Activated naive CD8-positive, alpha-beta T cell treated with anti-CD3 and anti-CD28 coated beads, Interleukin-2, amount 50 U/mL, for 24 hours (primary cell): Measurements from ENCODE around the gene RBFOX1.

Experiments used
- ATAC-seq: fragments of 150-1000 bp; cut with Tn5 transposase; one replicate; pipeline ENCODE4 v1.10.0; 2021
- DNase-seq: peaks from one replicate; pipeline ENCODE4 v3.0.0; 2021
- H3K27ac Mint-ChIP-seq: one replicate; pipeline ENCODE4 v1.8.0; 2021; ENCODE audit warnings: mild to moderate bottlenecking, mixed read lengths
- H3K27me3 Mint-ChIP-seq: one replicate; pipeline ENCODE4 v1.8.0; 2021; ENCODE audit warnings: mixed read lengths
- H3K36me3 Mint-ChIP-seq: one replicate; pipeline ENCODE4 v1.8.0; 2021; ENCODE audit warnings: low read depth, mixed read lengths
- H3K4me1 Mint-ChIP-seq: one replicate; pipeline ENCODE4 v1.8.0; 2021; ENCODE audit warnings: mixed read lengths
- H3K4me3 Mint-ChIP-seq: one replicate; pipeline ENCODE4 v1.8.0; 2021; ENCODE audit warnings: mild to moderate bottlenecking, moderate library complexity, mixed read lengths
- H3K9me3 Mint-ChIP-seq: one replicate; pipeline ENCODE4 v1.8.0; 2021; ENCODE audit warnings: mixed read lengths

Gene RBFOX1

GRCh38 chr16:7511549-7512260 lies 179.1 kb downstream of the RBFOX1 start:
- H3K4me3 Mint-ChIP-seq: no peak overlapping the region
- no peak for ATAC-seq
- no peak overlapping the region for H3K27ac Mint-ChIP-seq
- no peaks in the 10 kb centered on the region for H3K4me1 Mint-ChIP-seq
- DNase-seq: no peak
- H3K36me3 Mint-ChIP-seq: no peaks in the 10 kb centered on the region
- peaks cover 10% of the 10 kb centered on the region for H3K9me3 Mint-ChIP-seq
- no peaks in the 10 kb centered on the region for H3K27me3 Mint-ChIP-seq

DNA sequence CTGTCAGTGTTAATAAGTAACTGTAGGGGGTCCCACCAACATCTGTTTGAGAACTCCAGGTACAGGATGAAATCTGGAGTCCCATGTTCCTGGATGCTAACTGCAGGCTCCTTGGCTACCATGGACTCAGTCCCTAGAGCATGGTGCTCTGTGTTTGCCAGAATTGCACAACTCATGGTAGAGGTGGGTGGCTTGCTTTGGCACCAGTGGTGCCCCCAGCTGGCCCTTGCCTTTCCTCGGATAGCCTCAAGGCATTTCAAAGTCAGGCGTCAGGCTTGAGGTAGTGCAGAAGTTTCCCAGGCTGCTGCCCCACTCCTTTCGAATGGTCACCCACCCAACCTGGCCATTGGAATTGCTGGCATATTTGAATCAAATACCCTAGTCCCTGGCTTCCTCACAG lies 179.9 kb downstream of the RBFOX1 start:
- no peak overlapping the region for H3K4me3 Mint-ChIP-seq
- ATAC-seq: no peak

GRCh38 chr16:7513429-7513828 lies 180.8 kb downstream of the RBFOX1 start:
- H3K27ac Mint-ChIP-seq: no peak overlapping the region
- peaks cover 18% of the 10 kb centered on the region for H3K9me3 Mint-ChIP-seq
- no peak overlapping the region for H3K4me3 Mint-ChIP-seq
- DNase-seq (peak; percentile 13), ATAC-seq (no peak)
- H3K4me1 Mint-ChIP-seq: no peaks in the 10 kb centered on the region
- H3K27me3 Mint-ChIP-seq: no peaks in the 10 kb centered on the region
- H3K36me3 Mint-ChIP-seq: no peaks in the 10 kb centered on the region

More for the DNA sequence above, 179.9 kb downstream of the RBFOX1 start:
- no peak overlapping the region for H3K27ac Mint-ChIP-seq
- no peak for DNase-seq
- no peaks in the 10 kb centered on the region for H3K27me3 Mint-ChIP-seq
- H3K9me3 Mint-ChIP-seq: peaks cover 14% of the 10 kb centered on the region
- H3K36me3 Mint-ChIP-seq: no peaks in the 10 kb centered on the region
- H3K4me1 Mint-ChIP-seq: no peaks in the 10 kb centered on the region

DNA sequence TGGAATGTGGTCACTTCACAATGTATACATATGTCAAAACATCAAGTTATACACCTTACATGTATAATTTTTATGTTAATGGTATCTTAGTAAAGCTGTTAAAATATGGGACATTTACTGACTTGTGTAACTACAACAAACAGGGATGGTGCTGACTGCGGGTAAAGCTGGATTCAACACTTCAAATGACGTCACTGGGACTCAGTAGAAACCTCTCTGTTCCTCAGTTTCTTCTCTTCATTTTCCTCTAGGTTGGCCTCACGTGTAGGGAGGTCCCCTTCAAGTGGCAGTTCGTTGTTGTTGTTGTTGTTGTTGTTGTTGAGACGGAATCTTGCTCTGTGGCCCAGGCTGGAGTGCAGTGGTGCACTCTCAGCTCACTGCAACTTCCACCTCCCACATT lies 182.9 kb downstream of the RBFOX1 start:
- Mint-ChIP-seq H3K27ac (no peak overlapping the region), H3K9me3 (peaks cover 12% of the 10 kb centered on the region), H3K4me3 (no peak overlapping the region), H3K4me1 (no peaks in the 10 kb centered on the region), H3K36me3 (no peaks in the 10 kb centered on the region), H3K27me3 (no peaks in the 10 kb centered on the region)
- ATAC-seq (no peak), DNase-seq (no peak)

DNA sequence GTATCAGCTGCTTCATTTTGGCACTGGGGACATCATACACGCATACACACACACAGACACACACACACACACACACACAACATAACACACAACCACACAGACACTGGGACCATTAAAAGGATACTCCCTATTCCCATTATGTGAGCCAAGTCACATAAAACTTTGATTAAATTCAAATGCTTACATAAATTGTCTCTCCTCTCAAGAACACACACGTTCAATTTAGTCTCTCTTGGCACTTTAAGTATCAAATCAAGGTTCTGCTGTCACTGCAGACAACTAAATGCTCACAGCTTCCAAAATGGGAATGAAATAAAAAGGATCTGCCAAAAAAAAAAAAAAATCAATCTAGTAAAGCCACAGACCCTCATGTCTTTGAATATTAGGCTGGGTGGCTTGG lies 184.9 kb downstream of the RBFOX1 start:
- ATAC-seq: no peak
- no peak for DNase-seq
- no peak overlapping the region for H3K4me3 Mint-ChIP-seq
- no peak overlapping the region for H3K27ac Mint-ChIP-seq
- H3K27me3 Mint-ChIP-seq: no peaks in the 10 kb centered on the region
- H3K4me1 Mint-ChIP-seq: no peaks in the 10 kb centered on the region
- peaks cover 19% of the 10 kb centered on the region for H3K9me3 Mint-ChIP-seq
- no peaks in the 10 kb centered on the region for H3K36me3 Mint-ChIP-seq

DNA sequence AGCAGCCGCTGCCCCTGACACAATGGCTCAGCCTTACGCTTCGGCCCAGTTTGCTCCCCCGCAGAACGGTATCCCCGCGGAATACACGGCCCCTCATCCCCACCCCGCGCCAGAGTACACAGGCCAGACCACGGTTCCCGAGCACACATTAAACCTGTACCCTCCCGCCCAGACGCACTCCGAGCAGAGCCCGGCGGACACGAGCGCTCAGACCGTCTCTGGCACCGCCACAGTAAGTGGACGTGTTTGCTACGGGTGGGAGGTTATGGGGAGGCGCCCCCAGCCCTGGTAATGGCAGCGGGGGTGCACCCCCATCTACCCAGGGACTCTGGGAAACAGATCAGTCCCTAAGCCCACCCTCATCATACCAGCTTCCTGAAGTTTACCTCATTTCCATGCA lies 185.5 kb downstream of the RBFOX1 start:
- Mint-ChIP-seq H3K4me3 (no peak overlapping the region), H3K27me3 (no peaks in the 10 kb centered on the region), H3K4me1 (no peaks in the 10 kb centered on the region), H3K9me3 (peaks cover 19% of the 10 kb centered on the region), H3K27ac (no peak overlapping the region), H3K36me3 (no peaks in the 10 kb centered on the region)
- DNase-seq (no peak), ATAC-seq (no peak)

- ATAC-seq (no peak), DNase-seq (no peak)
- H3K36me3 Mint-ChIP-seq: no peaks in the 10 kb centered on the region
- H3K9me3 Mint-ChIP-seq: peaks cover 24% of the 10 kb centered on the region
- no peaks in the 10 kb centered on the region for H3K4me1 Mint-ChIP-seq
- no peak overlapping the region for H3K4me3 Mint-ChIP-seq
- no peaks in the 10 kb centered on the region for H3K27me3 Mint-ChIP-seq
- no peak overlapping the region for H3K27ac Mint-ChIP-seq
These were observed 189.2 kb downstream of the RBFOX1 start for GRCh38 chr16:7521834-7522233.

GRCh38 chr16:7524419-7524818 lies 191.8 kb downstream of the RBFOX1 start:
- H3K36me3 Mint-ChIP-seq: no peaks in the 10 kb centered on the region
- DNase-seq (no peak), ATAC-seq (no peak)
- peaks cover 19% of the 10 kb centered on the region for H3K9me3 Mint-ChIP-seq
- H3K27me3 Mint-ChIP-seq: no peaks in the 10 kb centered on the region
- no peaks in the 10 kb centered on the region for H3K4me1 Mint-ChIP-seq
- no peak overlapping the region for H3K4me3 Mint-ChIP-seq
- no peak overlapping the region for H3K27ac Mint-ChIP-seq

DNA sequence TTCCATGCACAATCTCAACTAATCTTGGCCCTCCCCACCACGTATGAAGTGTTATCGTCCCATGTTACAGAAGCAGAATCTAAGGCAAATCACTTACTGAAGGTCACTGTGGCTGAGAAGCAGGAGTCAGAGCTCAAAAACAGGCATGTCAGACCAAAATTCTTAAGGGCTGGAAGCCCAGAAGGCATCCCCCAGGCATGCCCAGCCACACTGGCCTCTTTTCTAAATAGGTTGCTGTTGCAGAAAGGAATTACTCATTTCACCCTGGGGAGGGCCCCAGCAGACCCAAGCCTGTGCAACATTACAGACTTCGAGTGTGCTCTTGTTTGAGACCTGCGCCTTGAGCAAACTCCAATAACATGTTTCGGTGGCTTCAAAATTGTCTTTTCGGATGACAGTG lies 194.1 kb downstream of the RBFOX1 start:
- H3K27ac Mint-ChIP-seq: no peak overlapping the region
- peaks cover 12% of the 10 kb centered on the region for H3K9me3 Mint-ChIP-seq
- no peaks in the 10 kb centered on the region for H3K36me3 Mint-ChIP-seq
- H3K4me3 Mint-ChIP-seq: no peak overlapping the region
- H3K4me1 Mint-ChIP-seq: no peaks in the 10 kb centered on the region
- ATAC-seq (no peak), DNase-seq (no peak)
- H3K27me3 Mint-ChIP-seq: no peaks in the 10 kb centered on the region

DNA sequence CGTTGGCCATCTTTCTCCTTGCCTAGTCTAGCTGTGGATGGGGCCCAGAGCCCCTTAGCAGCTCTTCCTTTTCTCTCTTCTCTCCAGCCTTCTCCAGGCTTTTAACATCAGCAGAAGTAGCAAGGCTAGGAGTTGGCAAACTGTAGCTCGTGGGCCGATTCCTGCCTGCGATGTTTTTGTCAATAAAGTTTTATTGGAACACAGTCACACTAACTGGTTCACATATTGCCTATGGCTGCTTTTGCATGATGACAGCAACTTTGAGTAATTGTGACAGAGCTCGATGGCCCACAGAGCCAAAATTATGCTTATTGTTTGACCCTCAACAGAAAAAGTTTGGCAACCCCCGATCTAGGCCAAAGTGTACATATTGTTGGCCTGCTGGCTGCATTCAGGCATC lies 199.9 kb downstream of the RBFOX1 start:
- no peaks in the 10 kb centered on the region for H3K36me3 Mint-ChIP-seq
- H3K27me3 Mint-ChIP-seq: no peaks in the 10 kb centered on the region
- ATAC-seq: no peak
- H3K4me1 Mint-ChIP-seq: no peaks in the 10 kb centered on the region
- no peak overlapping the region for H3K27ac Mint-ChIP-seq
- peaks cover 11% of the 10 kb centered on the region for H3K9me3 Mint-ChIP-seq
- DNase-seq: no peak
- no peak overlapping the region for H3K4me3 Mint-ChIP-seq

GRCh38 chr16:7534749-7535148 lies 202.1 kb downstream of the RBFOX1 start:
- no peaks in the 10 kb centered on the region for H3K36me3 Mint-ChIP-seq
- H3K9me3 Mint-ChIP-seq: peaks cover 15% of the 10 kb centered on the region
- no peaks in the 10 kb centered on the region for H3K4me1 Mint-ChIP-seq
- no peak overlapping the region for H3K4me3 Mint-ChIP-seq
- no peak for ATAC-seq
- DNase-seq: no peak
- H3K27ac Mint-ChIP-seq: no peak overlapping the region
- no peaks in the 10 kb centered on the region for H3K27me3 Mint-ChIP-seq

GRCh38 chr16:7541026-7541425 lies 208.4 kb downstream of the RBFOX1 start:
- Mint-ChIP-seq H3K4me3 (no peak overlapping the region), H3K9me3 (peaks cover 27% of the 10 kb centered on the region), H3K36me3 (no peaks in the 10 kb centered on the region), H3K4me1 (no peaks in the 10 kb centered on the region), H3K27me3 (no peaks in the 10 kb centered on the region), H3K27ac (no peak overlapping the region)
- ATAC-seq: no peak
- DNase-seq: no peak

DNA sequence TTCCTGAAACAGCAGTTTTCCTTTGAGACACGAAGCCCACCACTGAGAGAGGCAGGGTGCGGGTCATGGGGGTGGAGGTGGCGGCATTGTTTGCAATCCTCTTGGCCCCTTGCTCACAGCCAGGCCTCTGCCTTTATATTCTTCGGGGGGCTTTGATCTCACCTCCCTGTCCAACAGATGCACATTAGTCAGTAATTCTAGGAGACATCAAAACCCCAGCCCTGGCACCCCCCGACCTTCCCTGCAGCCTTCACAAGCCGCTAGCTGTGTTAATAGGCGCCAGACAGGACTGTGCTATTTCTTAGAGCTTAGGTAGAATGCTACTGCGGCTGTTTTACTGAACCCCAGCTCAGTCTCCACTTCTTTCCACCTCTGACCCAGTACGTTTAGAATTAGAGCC lies 212.6 kb downstream of the RBFOX1 start:
- ATAC-seq: no peak

DNA sequence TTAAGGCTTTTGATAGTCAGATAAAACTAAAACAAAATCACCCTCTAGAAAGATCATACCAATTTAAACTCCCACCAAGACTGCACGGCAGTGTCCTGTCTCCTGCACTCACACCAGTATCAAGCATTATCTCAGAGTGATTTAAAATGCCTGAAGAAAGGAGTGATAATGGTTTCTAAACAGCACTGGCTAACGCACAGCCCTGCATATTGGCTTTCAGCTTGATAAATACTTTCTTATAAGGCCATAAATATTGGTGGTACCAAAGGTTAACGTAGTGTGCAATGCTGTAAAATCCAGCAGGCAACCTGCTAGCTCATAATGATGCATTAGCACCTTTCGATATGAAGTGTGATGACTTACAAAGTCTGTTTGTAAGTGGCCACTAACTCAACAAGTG lies 214.3 kb downstream of the RBFOX1 start:
- no peak for ATAC-seq

More for the DNA sequence above, 212.6 kb downstream of the RBFOX1 start:
- Mint-ChIP-seq H3K4me3 (no peak overlapping the region), H3K9me3 (peaks cover 28% of the 10 kb centered on the region), H3K36me3 (no peaks in the 10 kb centered on the region), H3K4me1 (no peaks in the 10 kb centered on the region), H3K27ac (no peak overlapping the region), H3K27me3 (no peaks in the 10 kb centered on the region)
- DNase-seq: no peak

DNA sequence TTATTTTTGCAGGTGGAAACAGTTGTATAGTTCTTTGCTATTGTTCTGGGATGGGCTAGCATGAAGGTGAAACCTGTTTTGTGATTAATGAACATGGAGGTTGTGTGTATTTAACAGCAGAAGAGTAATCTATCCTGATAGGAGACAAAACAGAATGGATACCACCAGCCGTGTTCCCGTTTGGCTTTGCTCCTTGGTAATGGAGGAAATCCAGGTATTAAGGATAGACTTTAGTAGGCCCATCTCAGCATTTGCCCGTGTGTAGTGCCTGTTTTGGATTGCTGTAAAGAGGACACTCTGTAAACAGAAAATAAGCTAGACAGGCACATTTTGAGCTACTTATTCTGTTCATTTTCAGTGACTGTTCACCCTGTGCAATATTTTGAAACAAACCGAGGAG lies 215.1 kb downstream of the RBFOX1 start:
- ATAC-seq: no peak
- Mint-ChIP-seq H3K4me1 (no peaks in the 10 kb centered on the region), H3K27me3 (no peaks in the 10 kb centered on the region), H3K36me3 (no peaks in the 10 kb centered on the region), H3K9me3 (peaks cover 18% of the 10 kb centered on the region), H3K27ac (no peak overlapping the region), H3K4me3 (no peak overlapping the region)
- no peak for DNase-seq

More for the DNA sequence above, 214.3 kb downstream of the RBFOX1 start:
- H3K4me3 Mint-ChIP-seq: no peak overlapping the region
- no peak for DNase-seq
- no peak overlapping the region for H3K27ac Mint-ChIP-seq
- no peaks in the 10 kb centered on the region for H3K4me1 Mint-ChIP-seq
- no peaks in the 10 kb centered on the region for H3K36me3 Mint-ChIP-seq
- H3K27me3 Mint-ChIP-seq: no peaks in the 10 kb centered on the region
- peaks cover 23% of the 10 kb centered on the region for H3K9me3 Mint-ChIP-seq

DNA sequence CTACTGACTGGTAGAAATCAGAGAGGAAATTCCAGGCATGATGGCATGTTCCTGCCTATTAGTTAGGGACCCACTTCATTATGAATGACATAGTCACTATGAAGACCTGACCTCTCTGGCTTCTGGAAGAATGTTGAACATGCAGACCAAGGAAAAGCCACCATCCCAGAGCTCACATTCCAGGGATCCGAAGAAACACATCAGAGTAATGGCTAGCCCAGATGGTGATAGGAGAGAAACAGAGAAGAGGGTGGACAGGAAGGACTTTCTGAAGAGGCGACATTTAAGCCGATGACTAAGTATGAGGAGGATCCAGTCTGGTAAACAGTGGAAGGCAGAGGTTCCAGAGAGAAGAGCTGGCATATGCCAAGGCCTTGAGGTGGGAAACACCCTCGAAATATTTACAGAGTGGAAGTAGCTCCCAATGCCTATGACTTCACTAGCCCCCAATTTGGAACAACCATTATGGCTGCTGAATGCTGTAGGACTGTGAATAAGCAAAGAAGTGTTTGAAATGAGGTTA lies 216.2 kb downstream of the RBFOX1 start:
- no peaks in the 10 kb centered on the region for H3K36me3 Mint-ChIP-seq
- no peaks in the 10 kb centered on the region for H3K27me3 Mint-ChIP-seq
- H3K4me1 Mint-ChIP-seq: no peaks in the 10 kb centered on the region
- no peak overlapping the region for H3K4me3 Mint-ChIP-seq
- H3K9me3 Mint-ChIP-seq: peaks cover 18% of the 10 kb centered on the region
- no peak for ATAC-seq
- no peak overlapping the region for H3K27ac Mint-ChIP-seq
- DNase-seq: no peak
